Measurements from ENCODE around the gene RTRAF.

DNA sequence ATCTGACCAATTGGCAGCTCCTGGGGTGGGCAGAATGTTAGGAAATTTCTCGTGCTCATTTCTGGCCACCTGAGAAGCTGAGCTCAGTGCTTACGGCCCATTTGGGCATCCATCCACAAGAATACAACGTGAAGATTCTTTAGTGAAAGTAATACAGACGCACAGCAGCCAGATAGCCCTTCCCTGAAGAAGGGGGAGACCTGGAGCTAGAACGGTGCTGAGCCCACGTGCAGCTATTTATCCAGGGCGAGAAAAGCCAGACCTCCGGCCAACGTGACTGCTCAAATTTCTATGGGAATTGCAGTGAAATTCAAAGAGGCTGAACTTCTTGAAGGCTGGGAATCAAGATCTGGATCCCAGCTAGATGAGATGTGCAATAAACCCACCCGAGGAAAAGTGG lies 58.8 kb downstream of the RTRAF start:
- TF ChIP-seq, protein P1, sequence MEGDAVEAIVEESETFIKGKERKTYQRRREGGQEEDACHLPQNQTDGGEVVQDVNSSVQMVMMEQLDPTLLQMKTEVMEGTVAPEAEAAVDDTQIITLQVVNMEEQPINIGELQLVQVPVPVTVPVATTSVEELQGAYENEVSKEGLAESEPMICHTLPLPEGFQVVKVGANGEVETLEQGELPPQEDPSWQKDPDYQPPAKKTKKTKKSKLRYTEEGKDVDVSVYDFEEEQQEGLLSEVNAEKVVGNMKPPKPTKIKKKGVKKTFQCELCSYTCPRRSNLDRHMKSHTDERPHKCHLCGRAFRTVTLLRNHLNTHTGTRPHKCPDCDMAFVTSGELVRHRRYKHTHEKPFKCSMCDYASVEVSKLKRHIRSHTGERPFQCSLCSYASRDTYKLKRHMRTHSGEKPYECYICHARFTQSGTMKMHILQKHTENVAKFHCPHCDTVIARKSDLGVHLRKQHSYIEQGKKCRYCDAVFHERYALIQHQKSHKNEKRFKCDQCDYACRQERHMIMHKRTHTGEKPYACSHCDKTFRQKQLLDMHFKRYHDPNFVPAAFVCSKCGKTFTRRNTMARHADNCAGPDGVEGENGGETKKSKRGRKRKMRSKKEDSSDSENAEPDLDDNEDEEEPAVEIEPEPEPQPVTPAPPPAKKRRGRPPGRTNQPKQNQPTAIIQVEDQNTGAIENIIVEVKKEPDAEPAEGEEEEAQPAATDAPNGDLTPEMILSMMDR (IDR thresholded peaks at IDR 0.05): no peak
- TF ChIP-seq ZFX (IDR thresholded peaks at IDR 0.05; ENCODE audit: borderline replicate concordance): no peak
